Eye (tissue), 1 donor: ENCODE measurements around the gene CNOT6.

Experiments
- DNase-seq: peaks from one replicate; pipeline ENCODE4 v3.0.0-alpha.2; 2015

Gene CNOT6

GRCh38 chr5:180602481-180603075 lies 108.4 kb downstream of the CNOT6 start:
- DNase-seq: no peak

- DNase-seq: no peak
These were observed 109.0 kb downstream of the CNOT6 start for GRCh38 chr5:180603076-180603594.

GRCh38 chr5:180604271-180604670 lies 110.1 kb downstream of the CNOT6 start:
- DNase-seq: no peak

GRCh38 chr5:180605554-180606214 lies 111.5 kb downstream of the CNOT6 start:
- peak; percentile 81 for DNase-seq

- DNase-seq: no peak
These were observed 112.1 kb downstream of the CNOT6 start for GRCh38 chr5:180606215-180606785.

- DNase-seq: no peak
These were observed 113.8 kb downstream of the CNOT6 start for GRCh38 chr5:180607861-180608571.

GRCh38 chr5:180608572-180609310 lies 114.6 kb downstream of the CNOT6 start:
- no peak for DNase-seq

GRCh38 chr5:180609386-180609785 lies 115.2 kb downstream of the CNOT6 start:
- DNase-seq: no peak

- DNase-seq: no peak
These were observed 115.8 kb downstream of the CNOT6 start for GRCh38 chr5:180609817-180610550.

- DNase-seq: no peak
These were observed 117.1 kb downstream of the CNOT6 start for GRCh38 chr5:180611140-180611850.

- DNase-seq: no peak
These were observed 118.5 kb downstream of the CNOT6 start for GRCh38 chr5:180612683-180613082.

GRCh38 chr5:180613188-180613813 lies 119.1 kb downstream of the CNOT6 start:
- DNase-seq: no peak

GRCh38 chr5:180613814-180614188 lies 119.6 kb downstream of the CNOT6 start:
- no peak for DNase-seq

GRCh38 chr5:180618487-180618828 lies 124.3 kb downstream of the CNOT6 start:
- no peak for DNase-seq

- DNase-seq: peak; percentile 76
These were observed 124.8 kb downstream of the CNOT6 start for GRCh38 chr5:180618829-180619562.

- DNase-seq: no peak
These were observed 125.4 kb downstream of the CNOT6 start for GRCh38 chr5:180619563-180619915.

- DNase-seq: no peak
These were observed 125.8 kb downstream of the CNOT6 start for GRCh38 chr5:180620014-180620413.

GRCh38 chr5:180621311-180621710 lies 127.1 kb downstream of the CNOT6 start:
- no peak for DNase-seq

- DNase-seq: no peak
These were observed 128.7 kb downstream of the CNOT6 start for GRCh38 chr5:180622910-180623309.

- no peak for DNase-seq
These were observed 129.2 kb downstream of the CNOT6 start for GRCh38 chr5:180623411-180623834.
